Aorta (tissue), 5 donors: ENCODE measurements around the gene ALPG. TPM values are rescaled to one million over a fixed set of nuclear protein-coding genes. Genes with fewer than 3 reads are reported as not detected.
"Not testable (repeated sequence)": the region's sequence is repeated elsewhere in the genome, so short reads cannot be mapped to it uniquely, and the experiment has no call there.

Experiments used
- ATAC-seq: fragments of 200-7000 bp; cut with Tn5 transposase; one replicate; pipeline ENCODE4 v1.9.1; 2022; ENCODE audit warnings: moderate library complexity; ENCODE audit not compliant: low FRiP score
- DNase-seq, 2 donors: peaks; one replicate each; pipeline ENCODE4 v3.0.0-alpha.2; 2020
- H3K27ac ChIP-seq, 2 donors: one replicate each; pipeline ENCODE4 v1.5.1; 2013; ENCODE audit warnings: low read length in 2 of 2, mild to moderate bottlenecking in 2 of 2, moderate library complexity in 2 of 2, control low read depth in 1 of 2, inconsistent platforms in 1 of 2, low read depth in 1 of 2
- H3K27me3 ChIP-seq, 2 donors: one replicate each; pipeline ENCODE4 v1.6.1; 2013; ENCODE audit warnings: control low read depth in 1 of 2, low read length in 1 of 2, mild to moderate bottlenecking in 1 of 2, moderate library complexity in 1 of 2; ENCODE audit not compliant: insufficient read depth in 2 of 2, control insufficient read depth in 1 of 2
- H3K36me3 ChIP-seq, 2 donors: one replicate each; pipeline ENCODE4 v1.6.1; 2013; ENCODE audit warnings: control low read depth in 1 of 2, low read length in 1 of 2, mild to moderate bottlenecking in 1 of 2; ENCODE audit not compliant: insufficient read depth in 2 of 2, control insufficient read depth in 1 of 2
- H3K4me1 ChIP-seq, 2 donors: one replicate each; pipeline ENCODE4 v1.6.1; 2013; ENCODE audit warnings: low read length in 2 of 2, control low read depth in 1 of 2, mild to moderate bottlenecking in 1 of 2, moderate library complexity in 1 of 2; ENCODE audit not compliant: insufficient read depth in 2 of 2, control insufficient read depth in 1 of 2
- H3K4me3 ChIP-seq, 2 donors: one replicate each; pipeline ENCODE4 v1.5.1; 2013; ENCODE audit warnings: low read length in 2 of 2, control low read depth in 1 of 2, mild to moderate bottlenecking in 1 of 2
- H3K9me3 ChIP-seq: one replicate; pipeline ENCODE4 v1.6.1; 2013; ENCODE audit warnings: mild to moderate bottlenecking, low read length; ENCODE audit not compliant: control insufficient read depth
- WGBS, 2 donors: extraction: QIAGEN DNeasy Blood & Tissue Kit; methylation state at CpG; one replicate each; pipeline ENCODE4 v1.1.7; 2013; 5-methylcytosine and 5-hydroxymethylcytosine counted together
- intact Hi-C, 2 donors: fragments of 100-400 bp; cut with DNase I; formaldehyde crosslinking; loops; one replicate each; pipeline versions ENCODE4 v1.14.2 to v1.15.0; 2022
- polyA plus RNA-seq, 2 donors: library from polyadenylated mRNA; stranded (reverse); fragments of 200-250 nt; gene quantifications; one replicate each; pipeline ENCODE4 v1.2.3, GENCODE V29; 2013
- total RNA-seq, 2 donors: library from RNA; stranded (reverse); fragmentation: NEBNext Ultra II Directional; extraction: Animal tissue kit (Norgen Biotek cat#: 25700); gene quantifications; one replicate each; pipeline ENCODE4 v1.2.1, GENCODE V29; 2021
- donor health status: healthy with polysubstance abuse.
- donor health status: Bipolar disorder and iron deficiency.
- donor health status: DM: no; HTN: no; CAD: no.
- donor health status: DM: no; HTN: no; CAD: no.
- donor health status: DM: yes; HTN: yes; CAD: no.

ALPG gene
- total and polyA plus RNA-seq, 4 donors: not detected

DNA sequence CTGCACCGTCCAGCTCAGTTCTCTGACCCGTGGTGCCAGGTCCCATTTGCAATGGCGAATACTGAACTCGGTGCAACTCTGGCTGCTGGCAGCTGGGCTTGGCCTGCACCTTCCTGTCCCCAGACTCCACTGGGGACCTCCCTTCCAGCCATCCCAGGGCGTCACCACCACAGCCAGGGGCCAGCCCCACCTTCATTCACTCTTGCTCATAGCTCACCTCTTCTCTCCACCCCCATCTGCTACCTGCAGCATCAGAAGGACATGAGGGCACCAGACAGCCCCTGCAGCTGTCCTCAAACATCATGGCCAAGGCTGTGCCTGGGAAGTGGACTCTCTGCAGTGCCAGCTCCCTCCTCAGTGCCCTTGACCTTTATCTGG lies 33.1 kb downstream of the ALPG start:
- Histone ChIP-seq H3K36me3 (no peaks in the 10 kb centered on the region), H3K4me1 (no peaks in the 10 kb centered on the region), H3K27me3 (no peaks in the 10 kb centered on the region), H3K4me3 (no peak overlapping the region), H3K9me3 (no peaks in the 10 kb centered on the region), H3K27ac (no peak overlapping the region)
- 37 to 56% methylated on average over 1 to 4 of the region's 5 CpGs for WGBS, 2 donors
- ATAC-seq (no peak), DNase-seq (no peak)
- intact Hi-C loops: loop anchor here (2.0 to 5.0 kb wide), 2 partner anchors 517 to 531 kb away; no protein-coding TSS in a partner anchor

DNA sequence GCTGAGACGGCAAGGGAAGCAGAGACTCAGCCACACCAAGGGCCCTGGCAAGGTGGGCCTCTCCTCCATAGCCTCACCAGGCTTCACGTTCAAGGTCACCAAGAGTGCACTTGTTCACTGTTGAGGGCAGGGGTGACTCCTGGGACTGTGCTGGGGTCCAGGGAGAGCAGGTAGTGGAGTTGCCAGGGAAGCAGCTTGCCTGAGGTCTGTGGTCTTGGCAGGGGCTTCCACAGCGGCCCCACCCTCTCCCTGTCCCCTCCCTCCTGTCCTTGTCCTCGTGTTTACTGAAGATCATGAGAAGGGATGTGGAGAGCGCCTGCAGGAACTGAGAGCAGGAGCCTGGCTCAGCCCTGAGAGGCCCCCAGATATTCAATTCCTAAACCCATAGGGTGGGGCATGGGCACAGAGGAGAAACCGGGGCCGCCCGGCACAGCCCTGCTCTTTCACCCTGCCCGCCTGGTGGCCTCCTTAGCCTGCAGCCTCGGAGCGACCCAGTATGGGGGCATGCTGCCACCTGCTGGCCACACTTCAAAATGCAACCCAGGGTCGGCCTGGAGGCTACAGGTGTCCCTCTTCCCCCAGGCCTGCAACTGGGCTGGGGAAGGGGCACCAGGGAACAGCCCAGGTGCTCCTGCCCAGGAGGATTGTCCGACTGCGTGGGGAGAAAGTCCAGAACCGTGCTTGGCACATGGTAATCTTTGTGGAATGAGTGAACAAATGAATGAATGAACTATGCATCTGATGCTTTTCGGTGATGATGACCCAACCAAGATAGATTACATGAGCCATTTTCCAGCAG lies 33.8 kb downstream of the ALPG start:
- H3K4me3 ChIP-seq, H3K27me3 ChIP-seq, H3K4me1 ChIP-seq, H3K9me3 ChIP-seq, H3K27ac ChIP-seq, H3K36me3 ChIP-seq: not testable (repeated sequence)
- intact Hi-C loops: loop anchor here (2.0 to 5.0 kb wide), 2 partner anchors 518 to 532 kb away; no protein-coding TSS in a partner anchor
- WGBS, 2 donors: 20 to 21% methylated on average over 14 to 16 of the region's 16 CpGs
- ATAC-seq (peak; percentile 81), DNase-seq (peak; percentile 85 to 95)

DNA sequence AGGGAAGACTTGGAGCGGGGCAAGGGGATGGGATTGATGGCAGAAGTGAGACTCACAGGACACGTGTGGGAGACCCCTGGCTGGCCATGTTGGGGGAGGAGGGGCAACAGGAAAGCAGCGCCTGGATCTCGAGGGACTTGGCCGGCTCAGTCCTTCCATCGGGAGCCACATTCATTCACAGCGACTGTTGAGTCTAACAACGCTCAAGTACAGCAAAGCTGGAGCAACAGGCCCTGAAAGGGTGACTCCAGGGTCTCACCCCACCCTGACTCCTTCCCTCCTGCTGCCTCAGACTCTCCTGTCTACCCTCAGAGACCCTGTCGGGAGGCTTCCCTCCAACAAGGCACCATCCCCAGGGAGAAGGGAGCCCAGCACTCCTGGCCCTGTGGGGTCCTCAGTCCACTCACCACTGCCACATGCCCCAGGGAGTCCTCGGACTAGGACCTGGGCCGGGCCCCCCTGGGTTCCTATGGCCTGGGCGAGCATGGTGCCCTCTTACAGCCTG lies 34.6 kb downstream of the ALPG start:
- Histone ChIP-seq H3K27me3 (no peaks in the 10 kb centered on the region), H3K27ac (no peak overlapping the region), H3K4me3 (no peak overlapping the region), H3K36me3 (no peaks in the 10 kb centered on the region), H3K9me3 (no peaks in the 10 kb centered on the region), H3K4me1 (no peaks in the 10 kb centered on the region)
- 76 to 78% methylated on average over 11 to 12 of the region's 12 CpGs for WGBS, 2 donors
- no peak for DNase-seq
- ATAC-seq: no peak
- intact Hi-C loops: loop anchor here (2.0 to 5.0 kb wide), 2 partner anchors 519 to 532 kb away; no protein-coding TSS in a partner anchor

DNA sequence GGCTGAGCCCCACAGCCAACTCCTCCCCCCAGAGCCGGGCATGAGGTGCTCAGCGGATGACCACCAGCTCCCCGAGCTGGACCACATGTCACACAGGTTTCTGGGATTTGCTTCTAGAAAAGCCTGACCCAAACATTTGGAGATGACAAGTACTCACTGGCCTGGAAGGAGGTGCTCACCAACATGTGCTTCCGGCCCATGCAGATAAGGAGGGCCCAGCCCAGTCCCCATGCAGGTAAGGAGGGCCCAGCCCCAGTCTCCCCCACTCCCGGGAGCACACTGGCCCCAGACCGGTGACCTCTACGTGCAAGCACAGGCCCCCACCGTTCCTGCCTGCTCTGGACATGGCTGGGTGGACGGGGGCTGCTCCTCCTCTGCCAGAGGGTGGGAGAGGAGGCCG lies 35.3 kb downstream of the ALPG start:
- H3K4me3 ChIP-seq, H3K36me3 ChIP-seq, H3K9me3 ChIP-seq, ATAC-seq, H3K27ac ChIP-seq, H3K4me1 ChIP-seq, H3K27me3 ChIP-seq, DNase-seq: not testable (repeated sequence)
- intact Hi-C loops: loop anchor here (2.0 to 5.0 kb wide), 2 partner anchors 520 to 533 kb away; no protein-coding TSS in a partner anchor
- WGBS, 2 donors: 89 to 91% methylated on average over 9 of the region's 10 CpGs

DNA sequence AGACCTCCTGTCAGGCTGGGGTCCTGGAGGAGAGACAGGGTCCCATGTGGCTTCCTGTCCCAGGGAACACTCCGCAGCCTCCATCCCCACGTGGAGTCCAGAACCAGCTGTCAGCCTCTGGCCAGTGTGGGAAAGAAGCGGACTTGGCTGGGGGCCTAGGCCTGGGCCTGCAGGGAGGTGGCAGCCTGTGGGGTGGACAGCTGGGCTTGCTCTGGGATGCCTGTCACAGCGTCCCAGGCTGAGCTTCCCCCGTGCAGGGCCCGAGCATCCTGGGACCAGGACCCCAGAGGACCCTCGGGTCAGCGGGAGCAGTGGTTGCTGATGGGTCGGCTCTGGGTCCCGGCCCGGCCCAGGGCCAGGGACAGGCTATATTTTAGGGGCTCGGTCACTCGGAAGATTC lies 35.8 kb downstream of the ALPG start:
- intact Hi-C loops: loop anchor here in 1 of 2 donors (5.0 kb wide), 1 partner anchor 520 kb away; no protein-coding TSS in a partner anchor
- H3K9me3 ChIP-seq, DNase-seq, H3K27me3 ChIP-seq, H3K4me3 ChIP-seq, H3K36me3 ChIP-seq, H3K4me1 ChIP-seq, ATAC-seq, H3K27ac ChIP-seq: not testable (repeated sequence)
- 69 to 77% methylated on average over 9 to 13 of the region's 13 CpGs for WGBS, 2 donors

DNA sequence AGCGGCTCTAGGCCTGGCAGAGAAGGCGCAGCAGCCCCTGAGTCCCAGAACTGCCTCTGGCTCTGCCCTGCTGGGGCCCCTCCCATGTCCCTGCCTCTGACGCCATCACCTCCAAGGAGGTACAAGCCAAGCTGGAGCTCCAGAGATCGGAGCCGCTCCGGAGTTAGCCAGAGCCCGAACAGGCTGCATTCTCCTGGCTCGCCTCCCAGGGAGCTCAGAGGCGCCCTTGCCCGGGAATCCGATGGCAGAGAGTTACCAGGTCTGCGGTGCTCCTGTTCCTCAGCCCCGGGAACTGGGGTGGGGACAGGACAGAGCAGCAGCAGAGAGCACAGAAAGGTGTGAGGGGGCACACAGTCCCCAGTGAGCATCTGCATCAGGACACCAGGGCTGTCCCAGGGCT lies 36.4 kb downstream of the ALPG start:
- not testable (repeated sequence) for H3K27me3 ChIP-seq, H3K9me3 ChIP-seq, H3K4me1 ChIP-seq, DNase-seq, H3K27ac ChIP-seq, ATAC-seq, H3K4me3 ChIP-seq, H3K36me3 ChIP-seq
- 74 to 91% methylated on average over 5 to 13 of the region's 13 CpGs for WGBS, 2 donors
- intact Hi-C loops: loop anchor here in 1 of 2 donors (5.0 kb wide), 1 partner anchor 521 kb away; no protein-coding TSS in a partner anchor

DNA sequence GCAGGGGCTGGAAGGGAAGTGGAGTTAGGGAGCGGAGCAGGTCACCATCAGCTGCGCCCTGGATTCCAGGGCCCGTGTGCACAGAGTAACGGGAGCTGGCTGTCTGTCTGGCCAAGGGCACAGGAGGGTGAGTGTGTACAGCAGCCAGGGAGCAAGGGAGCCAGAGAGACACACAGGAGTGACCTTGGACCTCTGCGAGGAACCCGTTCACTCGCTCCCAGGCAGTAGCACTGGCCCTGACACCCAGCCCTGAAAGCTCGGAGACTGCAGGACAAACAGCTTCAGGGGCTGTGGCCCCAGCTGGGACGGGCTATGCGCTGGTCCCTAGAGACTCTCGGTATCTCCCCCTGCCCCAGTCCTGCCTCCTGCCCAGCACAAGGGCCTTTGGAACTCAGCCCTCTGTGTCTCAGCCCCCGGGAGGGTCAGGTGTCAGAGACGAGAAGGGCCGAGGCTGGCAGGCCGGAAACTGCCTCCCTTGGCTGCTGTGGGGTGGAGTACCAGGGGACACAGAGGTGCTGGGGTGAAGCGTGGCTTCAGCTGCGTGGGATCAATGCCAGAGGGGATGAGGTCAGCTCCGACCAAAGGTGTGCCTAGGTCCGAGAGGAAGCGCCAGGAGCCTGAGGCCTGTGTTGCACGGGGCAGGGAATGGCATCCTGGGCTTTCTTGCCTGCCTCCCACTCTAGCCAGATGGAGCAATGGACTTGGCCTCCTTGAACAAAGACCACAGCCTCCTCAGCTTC lies 37.2 kb downstream of the ALPG start:
- 73 to 81% methylated on average over 11 to 18 of the region's 21 CpGs for WGBS, 2 donors
- not testable (repeated sequence) for H3K4me3 ChIP-seq, H3K27ac ChIP-seq, H3K27me3 ChIP-seq, H3K9me3 ChIP-seq, ATAC-seq, DNase-seq, H3K4me1 ChIP-seq, H3K36me3 ChIP-seq
- intact Hi-C loops: loop anchor here in 1 of 2 donors (5.0 kb wide), 1 partner anchor 522 kb away; no protein-coding TSS in a partner anchor

DNA sequence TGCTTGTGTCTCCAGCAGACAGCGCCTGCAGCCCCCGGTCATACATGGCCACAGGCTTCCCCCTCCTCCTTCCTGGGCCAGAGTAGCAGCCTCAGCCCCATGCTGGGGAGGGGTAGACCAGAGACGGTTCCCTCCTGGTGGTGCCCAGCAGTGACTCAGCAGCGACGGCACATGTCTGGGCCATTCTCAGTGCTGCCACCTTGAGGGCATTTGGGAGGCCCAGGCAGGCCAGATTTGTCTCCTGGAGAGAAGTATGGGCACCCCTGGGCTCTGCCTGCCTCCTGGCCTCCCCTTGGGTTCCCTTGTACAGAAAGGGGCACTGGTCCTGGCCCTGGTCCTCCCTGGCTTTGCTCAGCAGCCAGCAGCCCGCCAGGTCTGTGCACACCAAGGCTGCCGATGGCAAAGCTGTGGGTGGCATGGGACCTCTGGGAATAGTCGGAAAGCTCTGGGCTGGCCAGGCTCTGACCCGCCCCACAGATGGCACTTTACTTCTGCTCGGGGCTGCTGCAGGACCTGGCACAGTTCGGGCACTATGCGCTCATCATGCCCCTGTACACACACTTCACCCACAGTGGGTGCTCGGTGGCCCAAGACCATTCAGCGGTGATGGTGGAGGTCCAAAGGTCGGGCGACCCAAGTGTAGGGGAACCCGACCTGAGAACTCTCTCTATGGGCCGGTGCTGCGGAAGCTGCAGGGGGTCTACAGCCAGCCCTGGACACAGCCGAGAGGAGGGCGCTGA lies 37.9 kb downstream of the ALPG start:
- Histone ChIP-seq H3K9me3 (no peaks in the 10 kb centered on the region), H3K27me3 (no peaks in the 10 kb centered on the region), H3K4me1 (no peaks in the 10 kb centered on the region), H3K36me3 (no peaks in the 10 kb centered on the region), H3K4me3 (no peak overlapping the region), H3K27ac (no peak overlapping the region)
- peak in 1 of 2 donors; percentile 71 for DNase-seq
- intact Hi-C loops: loop anchor here in 1 of 2 donors (5.0 kb wide), 1 partner anchor 522 kb away; no protein-coding TSS in a partner anchor
- 80% methylated on average over 21 of the region's 21 CpGs for WGBS, 2 donors
- no peak for ATAC-seq
